OCI-LY3 (cell line): ENCODE data around the gene WDR4.

ENCODE experiments used
- H2AFZ ChIP-seq: fragments of 200-600, 300-600 bp; shearing (Covaris generic); 2 replicates; pipeline ENCODE4 v1.6.0; 2014; ENCODE audit warnings: antibody characterized with exemption, low read depth, low read length
- H3K27ac ChIP-seq: fragments of 200-600, 300-600 bp; sonication (generic); 2 replicates; pipeline ENCODE4 v1.5.1; 2014; ENCODE audit warnings: mild to moderate bottlenecking, low read length, moderate library complexity, mixed read lengths
- H3K27me3 ChIP-seq: fragments of 200-600, 300-600 bp; sonication (generic); 2 replicates; pipeline ENCODE4 v1.6.1; 2014; ENCODE audit warnings: low read depth, low read length, mixed read lengths
- H3K36me3 ChIP-seq: fragments of 200-600, 300-600 bp; sonication (generic); replicated peaks from 2 replicates; pipeline ENCODE3; 2014; ENCODE audit warnings: low read depth, low read length, mixed read lengths
- H3K4me1 ChIP-seq: fragments of 300-600, 200-600 bp; sonication (generic); 2 replicates; pipeline ENCODE4 v1.6.1; 2014; ENCODE audit warnings: low read length, mixed read lengths
- H3K4me2 ChIP-seq: fragments of 200-600, 300-600 bp; sonication (generic); 2 replicates; pipeline ENCODE4 v1.6.1; 2014; ENCODE audit warnings: low read length, mixed read lengths
- H3K4me3 ChIP-seq: fragments of 300-600, 200-600 bp; sonication (generic); 2 replicates; pipeline ENCODE4 v1.5.1; 2014; ENCODE audit warnings: antibody characterized with exemption, mild to moderate bottlenecking, low read length, moderate library complexity
- H3K79me2 ChIP-seq: fragments of 300-600, 200-600 bp; shearing (Covaris generic); 2 replicates; pipeline ENCODE4 v1.6.1; 2014; ENCODE audit warnings: mild to moderate bottlenecking, low read length, mixed read lengths
- H3K9ac ChIP-seq: fragments of 300-600, 200-600 bp; shearing (Covaris generic); 2 replicates; pipeline ENCODE4 v1.6.0; 2014; ENCODE audit warnings: mild to moderate bottlenecking, low read length, moderate library complexity
- H3K9me3 ChIP-seq: fragments of 200-600, 300-600 bp; shearing (Covaris generic); 2 replicates; pipeline ENCODE4 v1.6.1; 2014; ENCODE audit warnings: low read length, mixed read lengths; ENCODE audit not compliant: insufficient read depth
- H4K20me1 ChIP-seq: fragments of 200-600, 300-600 bp; sonication (generic); 2 replicates; pipeline ENCODE4 v1.6.1; 2016; ENCODE audit warnings: low read length, mixed read lengths; ENCODE audit not compliant: insufficient read depth
- EZH2phosphoT487 ChIP-seq: fragments of 200-600 bp; shearing (Covaris generic); IDR thresholded peaks from 2 replicates; pipeline ENCODE4 v1.6.1; 2018; ENCODE audit warnings: antibody characterized with exemption, mixed run types, low read depth
- TF ChIP-seq, protein P1 (sequence below): fragments of 200-600, 300-600 bp; sonication (generic); IDR thresholded peaks from 2 replicates; pipeline ENCODE4 v1.5.1; 2014; ENCODE audit warnings: antibody characterized with exemption, low read length, low read depth

WDR4 gene

DNA sequence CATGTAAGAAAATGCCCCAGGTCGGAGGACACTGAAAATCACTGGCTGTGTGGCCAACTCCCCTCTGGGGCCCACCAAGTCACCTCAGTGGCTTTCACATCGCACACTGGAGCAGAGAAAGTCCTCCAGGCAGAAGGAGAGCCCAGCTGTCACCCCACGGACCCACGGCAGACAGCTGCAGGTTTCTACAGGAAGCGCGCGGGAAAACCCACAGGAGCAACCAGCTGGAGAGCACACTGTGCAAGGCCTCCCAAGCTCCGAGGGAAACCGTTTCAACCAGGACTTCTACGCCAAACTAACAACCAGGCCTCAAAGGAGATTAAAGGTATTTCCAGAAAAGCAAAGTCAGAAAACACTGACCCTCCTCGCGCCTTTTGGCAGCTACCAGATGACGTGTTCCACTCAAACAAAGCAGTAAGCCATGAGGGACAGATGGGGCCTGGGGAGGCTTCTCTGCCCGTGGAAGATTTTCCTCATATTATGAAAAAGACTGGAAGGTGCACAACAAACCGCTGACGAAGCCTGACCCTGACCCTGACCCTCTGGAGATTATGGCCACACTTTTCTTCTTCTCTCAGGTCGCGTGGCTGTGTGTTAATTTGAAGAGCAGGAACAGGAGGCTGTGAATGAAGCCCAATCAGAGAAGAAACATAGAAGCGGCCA is 21.0 kb downstream of the WDR4 start:
- peaks cover 30% of the 10 kb centered on the region for H3K36me3 ChIP-seq
- H2AFZ ChIP-seq: no peak overlapping the region
- TF ChIP-seq, protein P1, sequence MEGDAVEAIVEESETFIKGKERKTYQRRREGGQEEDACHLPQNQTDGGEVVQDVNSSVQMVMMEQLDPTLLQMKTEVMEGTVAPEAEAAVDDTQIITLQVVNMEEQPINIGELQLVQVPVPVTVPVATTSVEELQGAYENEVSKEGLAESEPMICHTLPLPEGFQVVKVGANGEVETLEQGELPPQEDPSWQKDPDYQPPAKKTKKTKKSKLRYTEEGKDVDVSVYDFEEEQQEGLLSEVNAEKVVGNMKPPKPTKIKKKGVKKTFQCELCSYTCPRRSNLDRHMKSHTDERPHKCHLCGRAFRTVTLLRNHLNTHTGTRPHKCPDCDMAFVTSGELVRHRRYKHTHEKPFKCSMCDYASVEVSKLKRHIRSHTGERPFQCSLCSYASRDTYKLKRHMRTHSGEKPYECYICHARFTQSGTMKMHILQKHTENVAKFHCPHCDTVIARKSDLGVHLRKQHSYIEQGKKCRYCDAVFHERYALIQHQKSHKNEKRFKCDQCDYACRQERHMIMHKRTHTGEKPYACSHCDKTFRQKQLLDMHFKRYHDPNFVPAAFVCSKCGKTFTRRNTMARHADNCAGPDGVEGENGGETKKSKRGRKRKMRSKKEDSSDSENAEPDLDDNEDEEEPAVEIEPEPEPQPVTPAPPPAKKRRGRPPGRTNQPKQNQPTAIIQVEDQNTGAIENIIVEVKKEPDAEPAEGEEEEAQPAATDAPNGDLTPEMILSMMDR: no peak
- no peak for TF ChIP-seq EZH2phosphoT487
- H3K4me1 ChIP-seq: no peaks in the 10 kb centered on the region
- H3K79me2 ChIP-seq: peaks cover 53% of the 10 kb centered on the region
- H3K27ac ChIP-seq: no peak overlapping the region
- H3K9ac ChIP-seq: no peak overlapping the region
- H3K27me3 ChIP-seq: no peaks in the 10 kb centered on the region
- no peaks in the 10 kb centered on the region for H3K9me3 ChIP-seq
- no peak overlapping the region for H3K4me3 ChIP-seq
- peaks cover 4% of the 10 kb centered on the region for H4K20me1 ChIP-seq
- H3K4me2 ChIP-seq: no peak overlapping the region

DNA sequence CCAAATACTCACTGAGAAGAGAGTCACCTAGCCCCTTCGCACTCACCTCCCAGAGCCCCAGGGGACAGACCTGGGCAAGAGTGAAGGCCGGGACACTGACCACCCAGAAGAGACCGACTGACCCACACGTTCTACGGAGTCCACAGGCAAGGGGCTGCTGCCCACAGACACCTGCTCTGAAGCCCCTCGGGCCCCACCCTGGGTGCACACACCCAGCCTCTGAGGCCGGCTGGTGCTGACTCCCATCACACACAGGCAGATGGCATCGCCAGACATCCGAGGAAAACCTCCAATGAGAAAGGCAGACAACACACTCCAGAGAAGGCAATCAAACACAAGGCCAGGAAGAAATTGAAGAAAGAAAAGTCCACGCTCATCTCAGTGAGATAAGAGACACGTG is 22.1 kb downstream of the WDR4 start:
- H4K20me1 ChIP-seq: peaks cover 4% of the 10 kb centered on the region

DNA sequence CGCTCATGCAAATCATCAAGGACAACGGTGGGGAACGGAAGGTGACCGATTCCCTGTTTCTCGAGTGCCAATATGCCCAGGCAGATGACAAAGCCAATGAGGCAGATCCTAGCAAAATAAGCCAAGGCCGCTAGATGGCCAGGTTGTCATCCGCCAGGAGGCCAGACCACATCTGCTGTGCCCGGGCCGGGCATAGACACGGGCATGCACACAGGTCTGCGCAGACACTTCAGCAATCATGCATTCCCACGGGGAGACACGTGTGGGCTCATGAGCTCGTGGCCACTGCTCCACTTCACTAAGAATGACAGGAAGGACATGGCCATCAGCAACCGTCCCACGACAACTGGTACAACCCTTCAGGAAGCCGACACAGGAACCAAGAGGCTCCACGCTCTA is 23.4 kb downstream of the WDR4 start:
- Histone ChIP-seq H4K20me1 (peaks cover 4% of the 10 kb centered on the region), H3K4me1 (no peaks in the 10 kb centered on the region), H3K27me3 (no peaks in the 10 kb centered on the region), H3K79me2 (peaks cover 38% of the 10 kb centered on the region), H3K27ac (no peak overlapping the region), H3K4me3 (no peak overlapping the region), H3K36me3 (peaks cover 26% of the 10 kb centered on the region), H3K4me2 (no peak overlapping the region), H3K9me3 (no peaks in the 10 kb centered on the region), H3K9ac (no peak overlapping the region), H2AFZ (no peak overlapping the region)
- TF ChIP-seq EZH2phosphoT487: no peak
- TF ChIP-seq, protein P1: no peak

More for the DNA sequence above, 22.1 kb downstream of the WDR4 start:
- Histone ChIP-seq H2AFZ (no peak overlapping the region), H3K4me1 (no peaks in the 10 kb centered on the region), H3K27me3 (no peaks in the 10 kb centered on the region), H3K27ac (no peak overlapping the region), H3K4me2 (no peak overlapping the region), H3K9ac (no peak overlapping the region), H3K4me3 (no peak overlapping the region), H3K36me3 (peaks cover 24% of the 10 kb centered on the region), H3K9me3 (no peaks in the 10 kb centered on the region), H3K79me2 (peaks cover 42% of the 10 kb centered on the region)
- TF ChIP-seq, protein P1: no peak
- no peak for TF ChIP-seq EZH2phosphoT487

DNA sequence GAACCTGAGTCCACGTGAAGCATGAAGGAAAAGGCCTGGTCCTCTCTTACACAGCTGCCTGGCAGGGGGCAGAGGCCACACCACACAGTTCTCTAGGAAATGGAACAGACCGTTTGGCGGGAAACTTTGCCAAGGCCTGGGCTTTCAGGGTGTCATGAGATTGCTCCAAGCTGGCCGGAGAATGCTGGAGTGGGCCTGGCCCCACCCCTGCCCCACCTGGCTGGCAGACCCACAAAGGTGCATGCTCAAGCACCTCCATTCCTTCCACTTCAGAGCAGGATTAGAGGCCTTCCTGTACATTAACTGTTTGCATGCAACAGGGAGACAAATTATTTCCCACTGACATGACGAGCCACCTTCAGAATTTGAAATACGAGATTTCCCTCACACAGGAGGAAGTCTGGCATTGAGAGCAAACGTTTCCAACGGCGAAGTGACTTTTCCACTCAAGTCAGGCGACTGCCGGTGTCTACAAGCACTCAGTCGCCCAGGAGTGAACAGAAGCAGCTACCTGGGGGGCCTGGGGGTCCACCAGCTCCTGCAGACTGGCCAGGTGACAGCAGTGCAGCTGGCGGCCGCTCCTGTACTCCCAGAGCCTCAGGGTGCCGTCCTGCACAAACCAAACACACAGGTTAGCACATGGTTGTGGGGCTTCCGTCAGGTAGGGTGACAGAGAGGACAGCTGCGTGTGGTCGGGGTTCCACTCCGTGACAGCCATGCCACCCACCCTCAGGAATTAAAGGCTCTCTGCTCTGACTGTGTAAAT is 24.0 kb downstream of the WDR4 start:
- H2AFZ ChIP-seq: no peak overlapping the region
- no peak for TF ChIP-seq EZH2phosphoT487
- TF ChIP-seq, protein P1: no peak
- no peak overlapping the region for H3K9ac ChIP-seq
- H3K4me2 ChIP-seq: no peak overlapping the region
- H3K36me3 ChIP-seq: peaks cover 31% of the 10 kb centered on the region
- no peak overlapping the region for H3K27ac ChIP-seq
- no peaks in the 10 kb centered on the region for H3K4me1 ChIP-seq
- H3K79me2 ChIP-seq: peaks cover 39% of the 10 kb centered on the region
- H3K27me3 ChIP-seq: no peaks in the 10 kb centered on the region
- no peak overlapping the region for H3K4me3 ChIP-seq
- H4K20me1 ChIP-seq: peaks cover 4% of the 10 kb centered on the region
- no peaks in the 10 kb centered on the region for H3K9me3 ChIP-seq
